ENCODE measurements around the gene NRXN2. TPM values are rescaled to one million over a fixed set of nuclear protein-coding genes. Genes with fewer than 3 reads are reported as not detected.
A peak's percentile ranks its signal among the peaks of the same experiment; 100 is the strongest.

NRXN2 gene
- total RNA-seq, 1 donor from 2014 or later = 2.2 TPM

GRCh38 chr11:64559351-64560138 lies 163.5 kb downstream of the NRXN2 start:
- Mint-ChIP-seq H3K4me3 (no peak overlapping the region), H3K9me3 (no peaks in the 10 kb centered on the region), H3K36me3 (no peaks in the 10 kb centered on the region), H3K27me3 (ENCODE audit: insufficient read depth, low read depth) (peaks cover 13% of the 10 kb centered on the region), H3K27ac (peak overlapping the region; percentile 96), H3K4me1 (peaks cover 57% of the 10 kb centered on the region)
- Histone ChIP-seq H3K4me2 (no peak overlapping the region), H3K79me2 (ENCODE audit: low read depth) (no peaks in the 10 kb centered on the region), H3K27ac (no peak overlapping the region), H2AFZ (replicated peaks) (peak overlapping the region; percentile 73), H3F3A (ENCODE audit: low read depth) (no peaks in the 10 kb centered on the region), H3K9ac (no peak overlapping the region), H3K9me3 (ENCODE audit: low read depth) (no peaks in the 10 kb centered on the region), H3K36me3 (no peaks in the 10 kb centered on the region), H4K20me1 (ENCODE audit: low read depth) (no peaks in the 10 kb centered on the region), H3K4me3 (no peak overlapping the region), H3K4me1 (peaks cover 14% of the 10 kb centered on the region), H3K27me3 (no peaks in the 10 kb centered on the region)
- TF ChIP-seq CTCF (IDR thresholded peaks at IDR 0.05) (no peak), EZH2phosphoT487 (IDR thresholded peaks at IDR 0.05) (no peak), EZH2 (IDR thresholded peaks at IDR 0.05) (no peak)
- DNase-seq (ENCODE audit: low spot score) = no peak

GRCh38 chr11:64558869-64559268 lies 164.1 kb downstream of the NRXN2 start:
- H3K4me1 Mint-ChIP-seq = peaks cover 59% of the 10 kb centered on the region
- H4K20me1 ChIP-seq (ENCODE audit: low read depth) = no peaks in the 10 kb centered on the region

GRCh38 chr11:64558065-64558745 lies 164.8 kb downstream of the NRXN2 start:
- no peaks in the 10 kb centered on the region for H3K9me3 Mint-ChIP-seq
- Histone ChIP-seq H3K9ac (no peak overlapping the region), H3K4me1 (peaks cover 17% of the 10 kb centered on the region), H3K4me2 (peak overlapping the region; percentile 28), H3K27ac (no peak overlapping the region), H3K9me3 (ENCODE audit: low read depth) (no peaks in the 10 kb centered on the region), H2AFZ (replicated peaks) (no peak overlapping the region), H3F3A (ENCODE audit: low read depth) (no peaks in the 10 kb centered on the region), H3K27me3 (no peaks in the 10 kb centered on the region), H4K20me1 (ENCODE audit: low read depth) (no peaks in the 10 kb centered on the region), H3K36me3 (no peaks in the 10 kb centered on the region), H3K79me2 (ENCODE audit: low read depth) (no peaks in the 10 kb centered on the region), H3K4me3 (no peak overlapping the region)
- H3K4me1 Mint-ChIP-seq = peaks cover 64% of the 10 kb centered on the region
- H3K27me3 Mint-ChIP-seq (ENCODE audit: insufficient read depth, low read depth) = peaks cover 12% of the 10 kb centered on the region
- peak overlapping the region; percentile 88 for H3K27ac Mint-ChIP-seq
- no peak overlapping the region for H3K4me3 Mint-ChIP-seq
- DNase-seq (ENCODE audit: low spot score) = peak; percentile 69
- no peaks in the 10 kb centered on the region for H3K36me3 Mint-ChIP-seq
- no peak for TF ChIP-seq CTCF (IDR thresholded peaks at IDR 0.05)
- TF ChIP-seq EZH2phosphoT487 (IDR thresholded peaks at IDR 0.05) = no peak
- TF ChIP-seq EZH2 (IDR thresholded peaks at IDR 0.05) = no peak

More at GRCh38 chr11:64558869-64559268, 164.1 kb downstream of the NRXN2 start:
- Mint-ChIP-seq H3K9me3 (no peaks in the 10 kb centered on the region), H3K36me3 (no peaks in the 10 kb centered on the region), H3K4me3 (no peak overlapping the region), H3K27ac (peak overlapping the region; percentile 88), H3K27me3 (ENCODE audit: insufficient read depth, low read depth) (peaks cover 12% of the 10 kb centered on the region)
- no peak overlapping the region for H3K9ac ChIP-seq
- H3K4me3 ChIP-seq = no peak overlapping the region
- no peak overlapping the region for H3K27ac ChIP-seq
- H3K27me3 ChIP-seq = no peaks in the 10 kb centered on the region
- TF ChIP-seq CTCF (IDR thresholded peaks at IDR 0.05) = no peak
- no peak for TF ChIP-seq EZH2phosphoT487 (IDR thresholded peaks at IDR 0.05)
- TF ChIP-seq EZH2 (IDR thresholded peaks at IDR 0.05) = no peak
- H2AFZ ChIP-seq (replicated peaks) = no peak overlapping the region
- no peaks in the 10 kb centered on the region for H3F3A ChIP-seq (ENCODE audit: low read depth)
- H3K9me3 ChIP-seq (ENCODE audit: low read depth) = no peaks in the 10 kb centered on the region
- H3K4me2 ChIP-seq = no peak overlapping the region
- H3K79me2 ChIP-seq (ENCODE audit: low read depth) = no peaks in the 10 kb centered on the region
- DNase-seq (ENCODE audit: low spot score) = no peak
- H3K36me3 ChIP-seq = no peaks in the 10 kb centered on the region
- H3K4me1 ChIP-seq = peaks cover 14% of the 10 kb centered on the region
